Muscle layer of colon (tissue), 2 donors: ENCODE results near the gene CYB561.
A peak's percentile ranks its signal among the peaks of the same experiment; 100 is the strongest.

Source experiments
- H3K27ac ChIP-seq: one replicate; pipeline ENCODE4 v1.7.0; 2013; ENCODE audit warnings: low read depth, mild to moderate bottlenecking, low read length, moderate library complexity
- H3K27me3 ChIP-seq, 2 donors: one replicate each; pipeline ENCODE4 v1.7.0; 2013; ENCODE audit warnings: low read length in 2 of 2, mild to moderate bottlenecking in 2 of 2; ENCODE audit not compliant: insufficient read depth in 2 of 2, control insufficient read depth in 1 of 2
- H3K36me3 ChIP-seq: one replicate; pipeline ENCODE4 v1.7.0; 2013; ENCODE audit warnings: mild to moderate bottlenecking, low read length; ENCODE audit not compliant: insufficient read depth
- H3K4me1 ChIP-seq: one replicate; pipeline ENCODE4 v1.7.0; 2013; ENCODE audit warnings: mild to moderate bottlenecking, low read length; ENCODE audit not compliant: insufficient read depth
- H3K4me3 ChIP-seq, 2 donors: one replicate each; pipeline ENCODE4 v1.7.0; 2013; ENCODE audit warnings: low read length in 2 of 2, low read depth in 1 of 2, mild to moderate bottlenecking in 1 of 2, moderate library complexity in 1 of 2
- H3K9ac ChIP-seq: one replicate; pipeline ENCODE4 v1.7.0; 2013; ENCODE audit warnings: low read length
- H3K9me3 ChIP-seq: one replicate; pipeline ENCODE4 v1.7.0; 2013; ENCODE audit warnings: mild to moderate bottlenecking, low read length
- donor health status: abdominal sarcoma.
- donor health status: Adenocarcinoma of cecum.

Gene CYB561

GRCh38 chr17:63413128-63413527 is 33.0 kb downstream of the CYB561 start:
- H3K27ac ChIP-seq: no peak overlapping the region

DNA sequence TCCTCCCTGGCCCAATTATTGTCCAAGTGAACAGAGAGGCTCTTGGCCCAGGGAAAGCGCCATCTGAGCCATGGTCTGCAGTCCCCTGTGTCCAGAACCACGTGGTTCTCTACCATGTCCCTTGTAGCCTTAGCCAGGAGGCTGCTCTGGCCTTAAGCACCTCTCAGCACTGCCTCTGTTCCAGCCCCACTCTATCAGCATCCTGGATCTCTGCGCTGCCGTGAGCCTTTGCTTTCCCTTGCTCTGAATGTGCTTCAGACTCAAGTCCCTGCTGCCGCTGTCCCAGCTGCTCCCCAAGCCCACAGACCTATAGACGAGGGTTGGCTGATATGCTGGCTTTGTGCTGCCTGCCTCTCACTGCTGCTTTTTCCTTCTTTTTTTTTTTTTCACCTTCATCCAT is 33.9 kb downstream of the CYB561 start:
- Histone ChIP-seq H3K36me3 (peaks cover 26% of the 10 kb centered on the region), H3K4me1 (no peaks in the 10 kb centered on the region), H3K27ac (no peak overlapping the region), H3K9me3 (no peaks in the 10 kb centered on the region), H3K27me3 (no peaks in the 10 kb centered on the region), H3K9ac (no peak overlapping the region), H3K4me3 (no peak overlapping the region)

More at GRCh38 chr17:63413128-63413527, 33.0 kb downstream of the CYB561 start:
- peaks cover 26% of the 10 kb centered on the region for H3K36me3 ChIP-seq
- no peaks in the 10 kb centered on the region for H3K4me1 ChIP-seq
- no peaks in the 10 kb centered on the region for H3K27me3 ChIP-seq
- no peaks in the 10 kb centered on the region for H3K9me3 ChIP-seq
- H3K4me3 ChIP-seq: no peak overlapping the region
- H3K9ac ChIP-seq: no peak overlapping the region

DNA sequence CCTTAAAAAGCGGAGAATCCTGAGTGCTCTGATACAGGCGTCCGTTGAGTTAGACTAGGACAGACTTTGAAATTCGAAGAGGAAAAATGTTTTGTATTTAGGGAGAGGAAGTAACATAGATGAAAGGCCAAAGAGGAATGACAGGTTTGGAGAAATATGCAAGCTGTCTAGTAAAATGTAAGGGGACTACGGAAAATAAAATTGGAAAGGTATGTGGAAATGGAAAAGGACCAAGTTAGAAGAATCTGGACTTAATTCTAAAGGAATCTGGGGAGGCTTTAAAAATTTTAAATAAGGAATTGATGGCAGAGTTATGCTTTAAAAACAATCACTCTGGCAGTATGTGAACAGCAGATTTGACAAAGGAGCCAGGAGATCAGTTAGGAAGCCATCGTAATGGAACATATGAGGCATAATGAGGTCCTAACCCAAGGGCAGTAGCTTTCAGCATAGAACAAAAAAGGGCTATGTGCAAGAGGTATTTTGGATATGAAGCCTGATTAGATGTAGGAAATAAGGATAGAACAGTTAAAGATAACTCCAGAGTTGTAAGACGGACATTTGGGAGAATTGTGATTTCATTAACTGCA is 38.3 kb downstream of the CYB561 start:
- no peak overlapping the region for H3K9ac ChIP-seq
- H3K4me3 ChIP-seq: no peak overlapping the region
- H3K27ac ChIP-seq: no peak overlapping the region
- H3K36me3 ChIP-seq: peaks cover 7% of the 10 kb centered on the region
- peaks cover 6% of the 10 kb centered on the region for H3K4me1 ChIP-seq
- H3K9me3 ChIP-seq: no peaks in the 10 kb centered on the region
- no peaks in the 10 kb centered on the region for H3K27me3 ChIP-seq

DNA sequence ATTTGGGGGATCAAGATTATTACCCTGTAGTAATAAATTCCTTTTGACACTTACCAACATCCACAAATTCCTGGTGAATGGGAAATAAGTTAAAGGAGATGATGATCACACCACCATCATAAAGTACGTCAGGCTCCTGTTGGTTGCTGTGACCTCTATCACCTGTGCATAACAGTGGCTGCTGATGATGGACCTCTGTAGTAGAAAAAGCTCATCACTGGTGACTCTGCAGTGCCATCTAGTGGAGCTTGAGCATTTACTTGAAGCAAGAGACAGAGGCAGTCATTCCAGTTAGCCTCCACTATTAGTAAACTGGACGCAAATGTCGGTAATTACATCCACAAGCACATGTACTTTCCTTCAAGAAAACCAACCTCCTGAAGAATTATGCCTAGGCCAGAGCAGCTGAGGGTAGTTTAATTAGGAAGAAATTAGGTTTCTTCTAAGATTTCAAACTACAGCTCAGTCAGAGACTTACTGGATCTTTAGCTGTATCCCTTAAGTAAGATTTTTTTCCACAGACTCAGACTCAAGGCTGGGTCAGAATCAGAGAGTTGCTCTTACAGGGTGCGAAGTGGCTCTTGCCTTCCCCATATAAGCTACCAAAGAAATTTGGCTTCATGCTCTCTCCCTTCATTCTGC is 39.3 kb downstream of the CYB561 start:
- peaks cover 1% of the 10 kb centered on the region for H3K36me3 ChIP-seq
- H3K4me1 ChIP-seq: peaks cover 6% of the 10 kb centered on the region
- no peaks in the 10 kb centered on the region for H3K27me3 ChIP-seq
- H3K27ac ChIP-seq: no peak overlapping the region
- H3K4me3 ChIP-seq: no peak overlapping the region
- no peak overlapping the region for H3K9ac ChIP-seq
- H3K9me3 ChIP-seq: no peaks in the 10 kb centered on the region

DNA sequence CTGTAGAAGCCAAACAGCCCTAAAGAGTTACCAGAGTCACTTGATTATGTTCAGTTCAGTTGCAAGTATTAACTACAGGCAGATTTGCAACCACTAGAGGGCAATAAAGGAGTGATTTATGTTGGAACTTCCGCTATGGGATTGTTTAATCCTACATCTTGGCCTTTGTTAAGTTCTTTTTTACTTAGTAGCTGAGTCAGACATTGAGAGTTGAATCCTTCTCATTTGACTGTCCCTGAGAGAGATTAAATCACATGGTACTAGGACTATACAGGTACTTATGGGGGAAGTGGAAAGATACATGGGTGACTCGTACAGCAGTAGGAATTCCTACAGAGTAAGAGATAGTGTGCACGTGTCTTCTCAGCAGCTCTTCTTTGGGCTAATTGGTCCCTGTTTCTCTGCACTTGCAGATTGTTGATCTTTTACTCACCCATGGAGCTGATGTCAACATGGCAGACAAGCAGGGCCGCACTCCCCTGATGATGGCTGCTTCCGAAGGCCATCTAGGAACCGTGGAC is 40.3 kb downstream of the CYB561 start:
- H3K27me3 ChIP-seq: no peaks in the 10 kb centered on the region
- peaks cover 6% of the 10 kb centered on the region for H3K4me1 ChIP-seq
- H3K4me3 ChIP-seq: no peak overlapping the region
- H3K9ac ChIP-seq: no peak overlapping the region
- no peaks in the 10 kb centered on the region for H3K9me3 ChIP-seq
- no peaks in the 10 kb centered on the region for H3K36me3 ChIP-seq
- H3K27ac ChIP-seq: no peak overlapping the region

GRCh38 chr17:63405020-63405419 is 41.1 kb downstream of the CYB561 start:
- Histone ChIP-seq H3K9ac (no peak overlapping the region), H3K27ac (no peak overlapping the region), H3K27me3 (no peaks in the 10 kb centered on the region), H3K9me3 (no peaks in the 10 kb centered on the region), H3K4me3 (no peak overlapping the region), H3K4me1 (peaks cover 6% of the 10 kb centered on the region), H3K36me3 (no peaks in the 10 kb centered on the region)

DNA sequence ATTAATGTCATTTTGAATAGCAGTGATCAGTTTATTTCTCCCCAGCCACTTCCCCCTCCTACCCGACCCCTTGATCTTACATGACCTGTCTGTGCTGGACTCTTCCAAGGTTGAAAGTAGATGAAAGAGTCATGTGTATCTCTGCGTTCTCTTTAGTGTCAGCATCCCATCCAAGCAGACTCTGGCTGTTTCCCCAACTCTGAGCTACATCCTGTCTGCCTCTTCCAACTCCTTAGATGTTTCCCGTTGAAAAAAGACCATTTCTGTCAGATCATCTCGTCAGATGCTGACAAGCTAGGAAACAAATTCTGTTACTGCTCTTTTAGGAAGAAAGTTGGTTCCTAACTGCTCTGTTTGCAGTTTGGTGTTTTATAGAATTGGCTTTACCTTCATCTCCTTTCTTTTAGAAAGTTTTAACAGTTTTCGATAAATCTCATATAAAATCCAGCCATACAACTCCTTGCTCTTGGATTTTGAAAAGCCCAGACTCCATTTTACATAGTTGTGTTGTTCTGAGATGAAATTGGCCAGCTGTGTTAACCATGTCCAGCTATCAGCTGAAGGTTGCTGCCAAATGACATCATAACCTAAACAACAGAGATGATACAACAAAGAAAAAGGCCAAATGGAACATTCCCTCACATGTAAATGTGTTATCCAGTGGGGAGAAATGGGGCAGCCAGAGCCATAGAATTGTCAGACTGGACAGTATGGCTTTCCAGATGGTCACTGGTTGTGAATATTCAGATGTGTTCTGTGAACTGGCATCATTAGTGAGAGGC is 43.5 kb downstream of the CYB561 start:
- Histone ChIP-seq H3K9me3 (no peaks in the 10 kb centered on the region), H3K9ac (no peak overlapping the region), H3K27me3 (no peaks in the 10 kb centered on the region), H3K4me3 (no peak overlapping the region), H3K36me3 (no peaks in the 10 kb centered on the region), H3K4me1 (peaks cover 24% of the 10 kb centered on the region), H3K27ac (no peak overlapping the region)

DNA sequence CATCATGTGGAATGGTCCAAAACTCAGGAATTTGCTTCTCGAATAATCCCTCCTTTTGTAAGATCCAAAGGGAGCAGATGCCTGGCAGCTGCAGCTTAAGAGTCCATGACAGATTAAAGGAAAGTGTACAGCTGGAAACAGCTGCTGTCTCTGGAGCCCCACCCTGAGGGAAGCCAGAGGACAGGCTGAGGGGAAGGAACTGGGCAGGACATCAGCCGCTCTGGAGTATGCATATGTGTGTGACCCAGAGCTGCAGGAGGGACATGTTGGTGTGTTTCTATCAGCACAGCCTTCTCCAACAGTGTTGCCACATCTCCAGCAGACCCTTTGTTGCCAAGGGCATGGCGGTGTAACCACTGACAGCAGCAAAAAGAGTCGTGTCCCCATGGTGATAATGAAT is 46.2 kb downstream of the CYB561 start:
- Histone ChIP-seq H3K4me1 (peaks cover 17% of the 10 kb centered on the region), H3K27ac (no peak overlapping the region), H3K9me3 (no peaks in the 10 kb centered on the region)

DNA sequence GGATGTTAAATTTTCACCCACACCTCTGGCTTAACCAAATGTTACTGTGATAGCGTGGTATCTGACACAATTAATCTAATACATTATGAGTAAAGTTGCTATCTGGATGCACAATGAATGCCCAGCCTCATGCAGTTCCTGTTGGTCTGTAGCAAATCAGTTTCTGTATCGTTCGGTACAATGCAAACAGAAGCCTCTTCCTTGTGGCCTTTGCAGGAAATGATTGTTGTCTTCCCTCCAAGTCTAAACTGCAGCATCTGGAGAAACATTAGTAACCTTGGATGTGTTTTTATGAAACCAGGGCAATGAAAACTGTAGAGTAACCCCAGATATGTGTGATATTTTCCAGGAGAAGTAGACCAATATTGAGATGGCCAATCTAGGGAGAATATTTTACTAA is 46.8 kb downstream of the CYB561 start:
- Histone ChIP-seq H3K4me3 (no peak overlapping the region), H3K4me1 (peaks cover 17% of the 10 kb centered on the region), H3K36me3 (no peaks in the 10 kb centered on the region), H3K27ac (peak overlapping the region; percentile 6), H3K9ac (no peak overlapping the region), H3K27me3 (no peaks in the 10 kb centered on the region), H3K9me3 (no peaks in the 10 kb centered on the region)

More for the DNA sequence above, 46.2 kb downstream of the CYB561 start:
- no peaks in the 10 kb centered on the region for H3K36me3 ChIP-seq
- H3K4me3 ChIP-seq: no peak overlapping the region
- no peak overlapping the region for H3K9ac ChIP-seq
- no peaks in the 10 kb centered on the region for H3K27me3 ChIP-seq

DNA sequence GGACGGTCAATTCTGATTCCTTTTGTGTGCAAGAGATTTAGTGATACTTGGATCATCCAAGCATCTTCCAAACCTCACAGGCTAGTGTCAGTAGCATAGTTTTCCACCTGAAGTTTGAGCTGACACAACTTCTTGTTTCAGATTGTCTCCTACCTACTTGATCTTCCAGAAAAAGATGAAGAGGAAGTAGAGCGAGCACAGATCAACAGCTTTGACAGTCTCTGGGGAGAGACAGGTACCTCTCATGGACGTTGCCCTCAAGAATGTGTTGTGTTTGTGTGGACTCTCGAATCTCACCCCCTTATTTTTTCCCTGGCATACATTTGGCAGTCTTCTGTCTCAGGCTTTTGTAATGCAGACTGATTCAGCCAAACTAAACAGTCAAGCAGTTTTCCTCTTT is 47.4 kb downstream of the CYB561 start:
- Histone ChIP-seq H3K9ac (no peak overlapping the region), H3K27ac (no peak overlapping the region), H3K27me3 (no peaks in the 10 kb centered on the region), H3K4me3 (no peak overlapping the region), H3K36me3 (no peaks in the 10 kb centered on the region), H3K4me1 (peaks cover 17% of the 10 kb centered on the region), H3K9me3 (no peaks in the 10 kb centered on the region)

DNA sequence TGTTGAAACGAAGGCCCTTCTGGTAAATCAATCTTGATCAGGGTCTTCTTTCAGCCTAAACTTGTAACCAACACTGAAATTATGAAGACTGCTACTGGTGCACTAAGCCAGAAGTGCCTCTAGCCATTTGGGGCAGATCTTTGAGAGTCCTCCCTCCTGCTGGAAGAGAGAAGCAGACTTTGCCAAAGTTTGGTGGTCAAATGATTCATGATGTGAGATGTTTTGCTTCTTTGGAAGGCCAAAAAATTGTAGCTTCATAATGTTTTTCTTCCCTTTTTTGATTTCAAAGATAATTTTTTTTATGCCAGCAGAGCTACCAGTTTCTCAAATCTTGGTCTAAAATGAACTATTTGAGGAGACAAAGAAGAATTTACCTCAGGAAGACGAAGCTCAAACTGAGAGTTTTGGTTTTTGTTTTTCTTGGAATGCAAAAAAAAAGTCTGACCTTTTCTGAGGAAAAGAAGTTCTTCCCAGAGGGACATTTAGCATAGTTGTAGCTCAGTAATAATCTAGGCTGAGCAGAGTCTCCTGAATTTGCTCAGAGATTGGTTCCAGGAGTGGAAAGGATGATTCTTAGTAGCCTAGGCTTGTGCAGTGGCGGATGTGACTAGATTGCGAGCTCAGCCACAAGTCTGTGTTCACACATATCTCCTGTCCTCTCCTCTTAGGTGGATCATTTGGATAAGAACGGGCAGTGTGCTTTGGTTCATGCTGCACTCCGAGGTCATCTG is 50.9 kb downstream of the CYB561 start:
- no peak overlapping the region for H3K27ac ChIP-seq
- H3K9ac ChIP-seq: no peak overlapping the region
- no peaks in the 10 kb centered on the region for H3K27me3 ChIP-seq

More for the DNA sequence above, 50.9 kb downstream of the CYB561 start:
- H3K4me3 ChIP-seq: no peak overlapping the region
- no peaks in the 10 kb centered on the region for H3K9me3 ChIP-seq
- H3K4me1 ChIP-seq: peaks cover 17% of the 10 kb centered on the region
- H3K36me3 ChIP-seq: no peaks in the 10 kb centered on the region
